Stimulated activated CD8-positive, alpha-beta memory T cell treated with anti-CD3 and anti-CD28 coated beads, Interleukin-12 subunit alpha, Interleukin-12 subunit beta, amount 100 ng/mL, for 24 hours (primary cell): ENCODE results near the gene LIN28B.

Source experiments
- DNase-seq: peaks from one replicate; pipeline ENCODE4 v3.0.0-alpha.2; 2020; ENCODE audit errors: extremely low read depth

LIN28B gene

GRCh38 chr6:105109955-105110895 is 153.3 kb downstream of the LIN28B start:
- no peak for DNase-seq

- DNase-seq: no peak
Observed at GRCh38 chr6:105111105-105111504, 154.2 kb downstream of the LIN28B start.

GRCh38 chr6:105111871-105112270 is 155.0 kb downstream of the LIN28B start:
- no peak for DNase-seq

GRCh38 chr6:105112577-105112976 is 155.7 kb downstream of the LIN28B start:
- no peak for DNase-seq

- DNase-seq: no peak
Observed at GRCh38 chr6:105113422-105113821, 156.5 kb downstream of the LIN28B start.

- DNase-seq: no peak
Observed at GRCh38 chr6:105116150-105116549, 159.2 kb downstream of the LIN28B start.

- DNase-seq: no peak
Observed at GRCh38 chr6:105120570-105120969, 163.7 kb downstream of the LIN28B start.

GRCh38 chr6:105121981-105122380 is 165.1 kb downstream of the LIN28B start:
- DNase-seq: no peak

GRCh38 chr6:105122717-105123116 is 165.8 kb downstream of the LIN28B start:
- no peak for DNase-seq
